NCI-H526 (cell line): ENCODE data around the gene SLC9A9.

ENCODE experiments used
- DNase-seq, 2 experiments: peaks; one replicate each; lab custom pipeline; 2025; lab: John Stamatoyannopoulos, UW

The SLC9A9 gene

DNA sequence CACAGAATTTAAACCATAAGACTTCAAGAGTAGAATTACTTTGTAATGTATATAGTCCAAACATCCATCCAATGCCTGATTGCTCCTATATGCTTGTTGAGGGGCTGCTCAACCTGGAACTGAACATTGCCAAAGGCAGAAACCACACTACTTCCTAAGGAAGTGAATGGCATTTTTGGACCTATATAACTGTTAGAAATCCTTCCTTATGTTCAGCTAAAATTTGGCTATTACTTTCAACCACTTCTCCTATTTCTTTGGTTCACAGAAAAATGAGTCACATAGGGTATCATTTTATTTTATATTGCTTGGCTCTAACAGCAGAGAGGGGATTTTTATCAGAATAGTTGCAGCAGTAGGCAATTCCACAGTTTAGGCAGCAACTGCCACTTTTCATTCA lies 342.1 kb downstream of the SLC9A9 start:
- DNase-seq, result no peak

GRCh38 chr3:143503325-143503885 lies 344.9 kb downstream of the SLC9A9 start:
- DNase-seq, result no peak

GRCh38 chr3:143502081-143502480 lies 346.2 kb downstream of the SLC9A9 start:
- DNase-seq, result no peak

GRCh38 chr3:143497382-143497781 lies 350.9 kb downstream of the SLC9A9 start:
- no peak for DNase-seq

DNA sequence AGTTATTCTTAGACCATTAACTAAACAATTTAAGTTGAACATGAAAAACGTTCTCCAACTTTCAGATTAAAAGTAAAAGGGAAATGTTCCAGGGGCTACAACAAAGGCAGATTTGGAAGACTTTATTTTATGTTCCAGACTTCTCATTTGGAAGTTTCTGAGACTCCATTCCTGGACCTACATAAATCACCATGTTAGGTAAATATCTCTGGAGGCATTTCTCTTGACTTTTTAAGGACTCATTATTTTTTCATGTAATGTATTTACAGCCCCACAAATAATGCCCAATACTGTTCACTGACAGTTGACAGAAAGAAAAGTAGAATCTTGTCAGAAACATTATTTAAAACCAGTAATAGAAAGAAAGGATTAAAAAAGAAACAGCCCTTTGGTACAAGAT lies 352.1 kb downstream of the SLC9A9 start:
- no peak for DNase-seq

DNA sequence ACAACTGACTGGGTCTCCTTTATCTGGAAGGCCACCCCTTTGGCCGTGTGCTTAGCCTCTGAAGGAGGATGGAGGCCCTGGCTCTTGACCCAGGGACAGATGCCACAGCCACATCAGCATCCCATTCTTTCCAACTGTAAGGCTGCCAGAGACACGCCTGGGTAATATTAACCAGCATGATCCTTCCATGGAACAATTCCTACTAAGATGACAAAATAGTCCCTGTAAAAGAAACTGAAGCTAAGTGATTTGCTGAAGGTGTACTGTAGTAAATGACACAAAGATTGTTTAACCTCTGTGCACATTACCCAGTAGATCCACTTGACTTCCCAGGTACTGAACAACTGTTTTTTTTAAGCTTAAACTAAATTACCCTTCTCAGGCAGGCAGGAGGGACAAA lies 352.7 kb downstream of the SLC9A9 start:
- DNase-seq, result no peak

- no peak for DNase-seq
Measured at GRCh38 chr3:143486611-143487010, 361.7 kb downstream of the SLC9A9 start.

- no peak for DNase-seq
Measured at GRCh38 chr3:143484846-143485512, 363.3 kb downstream of the SLC9A9 start.

GRCh38 chr3:143483214-143483613 lies 365.1 kb downstream of the SLC9A9 start:
- no peak for DNase-seq

- DNase-seq, result no peak
Measured at GRCh38 chr3:143482106-143483088, 365.9 kb downstream of the SLC9A9 start.

DNA sequence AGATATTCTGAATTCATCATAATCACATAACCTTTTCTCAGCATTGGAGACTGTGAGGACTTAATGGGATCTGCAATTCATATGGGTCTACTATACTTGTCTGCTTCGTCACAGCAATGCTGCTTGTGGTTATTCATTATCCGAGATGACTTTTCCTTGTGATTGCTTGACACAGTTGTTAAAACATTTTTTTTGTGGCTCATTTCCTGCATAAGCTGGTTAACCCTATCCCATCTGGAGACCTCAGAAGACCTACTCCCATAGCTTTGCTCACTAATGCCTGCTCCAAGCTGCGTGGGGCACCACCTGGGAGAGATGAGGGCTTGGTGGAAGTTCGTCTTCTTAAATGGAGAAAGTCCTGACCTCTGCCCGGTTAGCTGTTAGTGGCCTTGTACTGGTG lies 367.9 kb downstream of the SLC9A9 start:
- DNase-seq, result no peak

GRCh38 chr3:143479727-143480126 lies 368.5 kb downstream of the SLC9A9 start:
- DNase-seq, result no peak

DNA sequence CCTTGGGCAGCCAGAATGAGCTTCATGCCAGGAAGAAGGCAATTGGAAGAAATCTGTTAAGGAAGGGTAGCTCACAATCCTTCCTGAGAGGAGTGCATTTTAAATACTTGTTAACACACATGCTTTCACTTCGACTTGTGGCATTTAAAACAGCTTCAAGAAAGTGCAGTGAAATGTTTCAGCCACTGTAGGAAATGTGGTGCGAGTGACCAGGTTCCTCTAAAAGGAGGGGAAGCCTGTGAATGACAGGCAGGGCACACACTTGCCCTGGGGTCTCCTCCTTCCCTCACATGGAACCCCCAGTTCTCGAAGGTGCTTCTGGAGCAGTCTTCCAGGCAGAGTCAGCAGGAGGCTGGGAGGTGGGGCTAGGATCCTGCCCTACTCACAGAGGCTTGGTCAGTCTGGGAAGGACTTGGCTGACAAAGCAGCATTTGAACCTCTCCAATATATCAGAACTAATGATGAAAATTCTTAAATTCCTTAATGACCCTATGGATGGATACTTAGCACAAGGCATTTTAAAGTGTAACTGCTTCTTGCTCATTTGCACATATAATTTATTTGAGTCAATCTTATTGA lies 370.1 kb downstream of the SLC9A9 start:
- DNase-seq, result no peak

DNA sequence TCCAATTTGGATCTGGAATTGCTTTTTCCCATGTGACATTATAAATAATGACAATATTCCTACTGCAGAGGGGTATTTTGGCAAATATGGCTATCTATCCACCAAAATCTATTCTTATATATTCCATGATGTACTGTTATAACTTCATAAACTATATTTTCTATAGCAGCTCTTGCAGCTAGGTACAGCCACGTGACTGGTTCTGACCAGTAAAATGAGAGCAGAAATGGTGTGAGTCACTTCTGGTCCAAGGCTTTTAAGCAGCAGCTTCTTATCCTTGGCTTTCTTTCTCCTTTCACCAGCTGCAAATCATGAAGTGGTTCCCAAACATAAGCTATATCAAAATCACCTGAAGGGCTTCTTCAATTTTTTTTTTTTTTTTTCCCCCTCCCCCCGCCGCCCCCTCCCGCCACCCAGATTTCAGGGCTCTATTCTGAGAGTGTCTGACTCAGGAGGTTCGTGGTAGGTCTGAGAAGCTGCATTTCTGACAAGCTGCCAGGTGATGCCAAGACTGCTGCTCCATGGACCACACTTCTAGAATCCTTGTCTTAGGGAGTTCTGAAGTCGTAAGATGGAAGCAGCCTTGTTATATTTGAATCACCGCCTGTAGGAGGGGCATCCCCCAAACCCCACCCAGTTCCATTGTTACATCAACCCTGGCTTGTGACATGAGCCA lies 371.2 kb downstream of the SLC9A9 start:
- no peak for DNase-seq

GRCh38 chr3:143475981-143476380 lies 372.3 kb downstream of the SLC9A9 start:
- no peak for DNase-seq

- no peak for DNase-seq
Measured at GRCh38 chr3:143472731-143473523, 375.3 kb downstream of the SLC9A9 start.

DNA sequence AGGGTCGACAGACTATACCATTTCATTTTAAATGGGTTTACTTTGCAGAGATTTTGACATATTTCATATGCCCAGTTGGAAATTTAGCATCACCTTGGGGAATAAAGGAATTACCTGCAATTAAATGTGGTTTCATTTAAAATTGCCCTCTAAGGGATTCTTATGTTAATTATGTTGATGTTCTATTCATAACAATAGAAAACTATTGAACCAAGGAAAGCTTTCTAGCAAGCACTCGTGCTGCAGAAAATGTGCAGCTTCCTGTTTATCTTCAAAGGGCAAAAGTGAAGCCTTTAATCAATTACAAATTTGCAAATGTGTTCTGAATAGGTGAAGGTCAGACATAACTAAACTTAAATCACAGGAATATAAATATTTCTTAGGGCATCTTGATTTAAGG lies 376.6 kb downstream of the SLC9A9 start:
- no peak for DNase-seq

DNA sequence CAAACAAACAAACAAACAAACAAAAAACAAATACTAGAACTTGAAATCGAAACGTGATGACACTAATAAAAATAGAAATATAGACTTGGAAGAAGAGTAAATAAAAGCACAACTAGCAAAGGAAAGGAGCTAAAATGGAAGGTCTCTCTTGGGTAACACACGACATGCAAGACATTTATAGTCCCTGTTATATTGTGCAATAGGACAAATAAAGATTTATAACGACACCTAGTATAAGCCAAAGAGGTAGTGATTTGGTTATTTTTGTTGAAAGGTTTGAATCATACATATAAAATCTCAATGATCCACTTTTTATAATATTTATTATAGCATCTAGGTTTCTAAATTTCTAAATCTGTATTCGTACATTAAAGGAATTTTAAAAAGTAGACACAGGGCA lies 379.1 kb downstream of the SLC9A9 start:
- DNase-seq, result no peak

- DNase-seq, result no peak
Measured at GRCh38 chr3:143465666-143466065, 382.6 kb downstream of the SLC9A9 start.

DNA sequence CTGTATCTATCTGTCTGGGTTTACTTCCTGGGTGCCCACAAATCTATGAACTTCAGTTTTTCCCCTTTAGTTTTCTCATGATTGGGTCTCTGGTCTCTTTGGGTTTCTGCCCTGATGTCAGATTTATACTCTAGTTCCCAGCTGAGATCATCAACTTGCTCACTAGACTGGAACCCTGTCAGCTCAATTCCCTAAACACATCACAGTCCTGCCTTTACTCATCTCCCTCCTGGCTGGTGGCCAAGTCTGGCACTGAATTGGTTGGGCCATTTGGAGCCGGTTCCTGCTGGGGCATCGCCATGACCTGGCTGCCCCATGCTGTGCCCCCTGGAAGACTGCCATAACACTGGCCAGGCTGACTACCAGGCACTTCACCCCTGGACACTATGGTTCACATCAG lies 383.4 kb downstream of the SLC9A9 start:
- DNase-seq, result no peak

GRCh38 chr3:143455480-143455879 lies 392.8 kb downstream of the SLC9A9 start:
- DNase-seq, result no peak
